MM.1S (cell line): ENCODE measurements around the gene ADAM21.

Experiments
- EZH2 ChIP-seq: fragments of 300-600 bp; sonication (generic); optimal IDR thresholded peaks from 2 replicates; pipeline ENCODE3; 2017; ENCODE audit warnings: low read depth, mild to moderate bottlenecking, antibody characterized with exemption, low read length, mixed read lengths
- EZH2phosphoT487 ChIP-seq: fragments of 300-600 bp; sonication (generic); IDR thresholded peaks from 2 replicates; pipeline ENCODE4 v1.6.1; 2018; ENCODE audit warnings: antibody characterized with exemption, low read length
- TF ChIP-seq, protein P1 (sequence below): fragments of 300-600 bp; sonication (generic); IDR thresholded peaks from 2 replicates; pipeline ENCODE4 v1.5.1; 2016; ENCODE audit warnings: antibody characterized with exemption, low read length, mixed read lengths

DNA sequence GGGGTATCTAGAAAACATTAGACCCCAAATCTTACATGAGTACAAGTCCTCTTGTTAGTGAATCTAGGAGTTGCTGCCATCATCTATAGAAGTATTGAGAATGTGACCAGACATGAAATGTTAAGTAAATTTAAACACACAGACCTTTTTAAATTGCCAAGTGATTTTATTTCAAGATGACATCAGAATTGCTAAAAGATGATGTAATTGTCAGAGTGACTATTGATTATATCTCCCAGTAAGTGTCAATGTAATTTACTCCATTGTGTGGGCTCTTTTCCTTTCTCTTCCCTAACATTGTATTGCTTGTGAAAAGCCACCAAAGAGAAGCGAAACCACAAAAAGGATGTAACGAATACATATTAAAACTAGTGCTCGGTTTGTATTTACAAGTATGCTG, 16.8 kb downstream of the ADAM21 start:
- TF ChIP-seq, protein P1, sequence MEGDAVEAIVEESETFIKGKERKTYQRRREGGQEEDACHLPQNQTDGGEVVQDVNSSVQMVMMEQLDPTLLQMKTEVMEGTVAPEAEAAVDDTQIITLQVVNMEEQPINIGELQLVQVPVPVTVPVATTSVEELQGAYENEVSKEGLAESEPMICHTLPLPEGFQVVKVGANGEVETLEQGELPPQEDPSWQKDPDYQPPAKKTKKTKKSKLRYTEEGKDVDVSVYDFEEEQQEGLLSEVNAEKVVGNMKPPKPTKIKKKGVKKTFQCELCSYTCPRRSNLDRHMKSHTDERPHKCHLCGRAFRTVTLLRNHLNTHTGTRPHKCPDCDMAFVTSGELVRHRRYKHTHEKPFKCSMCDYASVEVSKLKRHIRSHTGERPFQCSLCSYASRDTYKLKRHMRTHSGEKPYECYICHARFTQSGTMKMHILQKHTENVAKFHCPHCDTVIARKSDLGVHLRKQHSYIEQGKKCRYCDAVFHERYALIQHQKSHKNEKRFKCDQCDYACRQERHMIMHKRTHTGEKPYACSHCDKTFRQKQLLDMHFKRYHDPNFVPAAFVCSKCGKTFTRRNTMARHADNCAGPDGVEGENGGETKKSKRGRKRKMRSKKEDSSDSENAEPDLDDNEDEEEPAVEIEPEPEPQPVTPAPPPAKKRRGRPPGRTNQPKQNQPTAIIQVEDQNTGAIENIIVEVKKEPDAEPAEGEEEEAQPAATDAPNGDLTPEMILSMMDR: no peak
- TF ChIP-seq EZH2phosphoT487: no peak
- TF ChIP-seq EZH2: no peak
